Loucy (cell line): ENCODE results near the gene CASP7.

Experiments used
- CTCF ChIP-seq: fragments of 200-600 bp; sonication (generic); conservative IDR thresholded peaks from 2 replicates; pipeline ENCODE4 v1.5.1; 2014; ENCODE audit warnings: mild to moderate bottlenecking, antibody characterized with exemption, low read length
- EZH2phosphoT487 ChIP-seq: fragments of 200-600 bp; IDR thresholded peaks from 2 replicates; pipeline ENCODE4 v1.6.1; 2018; ENCODE audit warnings: antibody characterized with exemption, mild to moderate bottlenecking, moderate library complexity, borderline replicate concordance

GRCh38 chr10:113651898-113652297 lies 27.8 kb upstream of the CASP7 start:
- TF ChIP-seq CTCF = no peak
- TF ChIP-seq EZH2phosphoT487 = no peak
